Measurements from ENCODE around the gene PRPS2. TPM values are rescaled to one million over a fixed set of nuclear protein-coding genes. Genes with fewer than 3 reads are reported as not detected.

Gene PRPS2
- total RNA-seq, 1 donor from 2014 or later, result 51.7 TPM

- H3K27me3 Mint-ChIP-seq, result peaks cover 6% of the 10 kb centered on the region
- H3K4me1 Mint-ChIP-seq (ENCODE audit: unreplicated experiment), result no peaks in the 10 kb centered on the region
- no peak for TF ChIP-seq CTCF (conservative IDR thresholded peaks at IDR 0.05)
- peaks cover 8% of the 10 kb centered on the region for H3K9me3 Mint-ChIP-seq
- peaks cover 13% of the 10 kb centered on the region for H3K36me3 Mint-ChIP-seq
- H3K27ac Mint-ChIP-seq, result no peak overlapping the region
- peak overlapping the region; percentile 84 for H3K4me3 Mint-ChIP-seq
- no peak for DNase-seq (ENCODE audit: extremely low spot score, unreplicated experiment)
Observed at GRCh38 chrX:12792711-12793110, 1.5 kb downstream of the PRPS2 start.

- H3K4me1 Mint-ChIP-seq (ENCODE audit: unreplicated experiment), result no peaks in the 10 kb centered on the region
- no peak overlapping the region for H3K27ac Mint-ChIP-seq
- peaks cover 8% of the 10 kb centered on the region for H3K9me3 Mint-ChIP-seq
- H3K36me3 Mint-ChIP-seq, result peaks cover 13% of the 10 kb centered on the region
- DNase-seq (ENCODE audit: extremely low spot score, unreplicated experiment), result no peak
- H3K27me3 Mint-ChIP-seq, result peaks cover 6% of the 10 kb centered on the region
- no peak overlapping the region for H3K4me3 Mint-ChIP-seq
- TF ChIP-seq CTCF (conservative IDR thresholded peaks at IDR 0.05), result no peak
Observed at GRCh38 chrX:12794654-12795053, 3.4 kb downstream of the PRPS2 start.

DNA sequence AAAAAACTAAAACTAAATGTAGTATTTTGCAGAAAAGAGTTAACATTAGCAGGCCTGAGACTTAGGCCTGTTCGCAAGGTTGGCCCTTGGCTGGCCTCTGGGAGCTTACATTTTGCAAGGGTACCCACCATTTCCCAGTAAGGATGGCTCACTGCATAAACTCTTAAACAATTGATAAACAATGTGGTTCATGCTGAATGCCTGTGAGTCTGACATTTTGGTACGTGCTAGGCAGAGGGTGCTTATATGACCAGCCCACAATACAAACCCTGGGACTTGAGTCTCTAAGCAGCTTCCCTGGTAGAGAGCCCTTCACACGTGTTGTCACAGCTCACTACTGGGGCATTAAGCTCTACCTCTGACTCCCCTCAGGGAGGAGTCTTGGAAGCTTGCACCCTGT is 7.4 kb downstream of the PRPS2 start:
- Mint-ChIP-seq H3K4me3 (no peak overlapping the region), H3K27ac (no peak overlapping the region), H3K4me1 (ENCODE audit: unreplicated experiment) (no peaks in the 10 kb centered on the region), H3K9me3 (peaks cover 8% of the 10 kb centered on the region), H3K27me3 (no peaks in the 10 kb centered on the region), H3K36me3 (peaks cover 13% of the 10 kb centered on the region)
- no peak for DNase-seq (ENCODE audit: extremely low spot score, unreplicated experiment)
- no peak for TF ChIP-seq CTCF (conservative IDR thresholded peaks at IDR 0.05)

DNA sequence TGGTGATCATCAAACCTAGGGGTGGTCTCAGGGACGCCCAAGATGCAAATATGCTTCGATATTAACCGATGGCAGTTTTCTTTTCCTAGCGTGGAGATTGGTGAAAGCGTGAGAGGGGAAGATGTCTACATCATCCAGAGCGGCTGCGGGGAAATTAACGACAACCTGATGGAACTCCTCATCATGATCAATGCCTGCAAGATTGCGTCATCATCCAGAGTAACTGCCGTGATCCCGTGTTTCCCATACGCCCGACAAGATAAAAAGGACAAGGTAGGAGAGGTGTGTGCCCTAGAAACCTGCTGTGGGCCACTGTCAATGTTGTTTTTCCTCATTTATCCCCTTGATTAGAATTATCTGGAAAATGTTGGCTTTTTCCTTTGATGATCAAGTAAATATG is 7.9 kb downstream of the PRPS2 start:
- H3K36me3 Mint-ChIP-seq, result peaks cover 15% of the 10 kb centered on the region
- H3K4me3 Mint-ChIP-seq, result no peak overlapping the region
- H3K9me3 Mint-ChIP-seq, result peaks cover 4% of the 10 kb centered on the region
- no peak overlapping the region for H3K27ac Mint-ChIP-seq
- no peak for TF ChIP-seq CTCF (conservative IDR thresholded peaks at IDR 0.05)
- no peaks in the 10 kb centered on the region for H3K4me1 Mint-ChIP-seq (ENCODE audit: unreplicated experiment)
- no peak for DNase-seq (ENCODE audit: extremely low spot score, unreplicated experiment)
- H3K27me3 Mint-ChIP-seq, result no peaks in the 10 kb centered on the region

DNA sequence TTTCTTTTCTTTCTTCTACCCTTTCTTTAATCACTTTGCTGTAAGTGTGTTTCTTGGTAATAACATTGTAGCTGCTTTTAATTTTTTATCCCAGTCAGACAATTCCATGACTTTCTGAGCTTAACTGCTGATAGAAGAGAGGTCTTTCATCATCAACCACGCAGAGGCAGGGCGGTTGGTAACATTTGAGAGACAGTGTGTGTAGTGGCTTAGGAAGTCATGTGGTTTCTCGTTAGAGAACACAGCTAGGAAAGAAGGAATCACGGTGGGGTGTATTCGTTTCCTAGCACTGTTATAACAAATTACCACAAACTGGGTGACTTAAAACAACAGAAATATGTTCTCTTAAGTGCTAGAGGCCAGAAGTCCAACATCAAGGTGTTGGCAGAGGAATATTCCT is 11.5 kb downstream of the PRPS2 start:
- no peak for DNase-seq (ENCODE audit: extremely low spot score, unreplicated experiment)
- H3K9me3 Mint-ChIP-seq, result no peaks in the 10 kb centered on the region
- H3K27me3 Mint-ChIP-seq, result no peaks in the 10 kb centered on the region
- H3K4me3 Mint-ChIP-seq, result no peak overlapping the region
- peaks cover 12% of the 10 kb centered on the region for H3K36me3 Mint-ChIP-seq
- no peak for TF ChIP-seq CTCF (conservative IDR thresholded peaks at IDR 0.05)
- no peaks in the 10 kb centered on the region for H3K4me1 Mint-ChIP-seq (ENCODE audit: unreplicated experiment)
- no peak overlapping the region for H3K27ac Mint-ChIP-seq

GRCh38 chrX:12804655-12805054 is 13.4 kb downstream of the PRPS2 start:
- no peak for TF ChIP-seq CTCF (conservative IDR thresholded peaks at IDR 0.05)
- Mint-ChIP-seq H3K4me1 (ENCODE audit: unreplicated experiment) (no peaks in the 10 kb centered on the region), H3K4me3 (no peak overlapping the region), H3K27ac (no peak overlapping the region), H3K36me3 (peaks cover 12% of the 10 kb centered on the region), H3K27me3 (no peaks in the 10 kb centered on the region), H3K9me3 (no peaks in the 10 kb centered on the region)
- DNase-seq (ENCODE audit: extremely low spot score, unreplicated experiment), result no peak

All from type B pancreatic cell (in vitro differentiated cells).